Right lobe of liver (tissue), 4 donors: ENCODE results near the gene NSUN3.

Experiments
- POLR2A ChIP-seq: fragments of 450-650 bp; IDR thresholded peaks from one replicate; pipeline ENCODE4 v1.6.1; 2017; ENCODE audit warnings: antibody characterized with exemption, mild to moderate bottlenecking
- TF ChIP-seq, protein P1 (sequence below), 4 donors: fragments of 200-600 bp in 3 of 4; fragments of 450-650 bp in 1 of 4; IDR thresholded peaks; one replicate each; pipeline versions ENCODE4 v1.5.1 to v1.8.0; 2016 to 2022; ENCODE audit warnings: antibody characterized with exemption in 4 of 4, mild to moderate bottlenecking in 2 of 4
- donor health status: DM: no; HTN: no; CAD: no.
- donor health status: DM: no; HTN: no; CAD: no.
- donor health status: DM: no; HTN: yes; CAD: no.

DNA sequence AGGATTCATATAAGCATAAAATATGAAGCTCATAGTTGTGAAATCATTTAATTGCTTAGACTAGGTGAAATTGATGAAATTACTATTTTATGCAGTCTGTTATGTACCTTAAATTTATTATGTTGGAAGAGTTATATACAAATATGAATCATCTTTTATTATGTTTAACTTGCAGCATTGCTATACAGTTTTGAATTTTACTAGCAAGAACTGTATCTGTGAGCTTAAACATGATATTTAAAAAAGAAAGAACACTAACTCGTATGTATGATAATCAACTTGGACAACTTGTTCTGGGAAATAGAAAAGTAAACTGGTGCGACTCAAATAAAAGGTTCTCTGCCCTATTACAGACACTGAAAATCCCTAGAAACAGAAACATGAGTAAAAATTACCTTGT is 36.2 kb upstream of the NSUN3 start:
- TF ChIP-seq, protein P1, sequence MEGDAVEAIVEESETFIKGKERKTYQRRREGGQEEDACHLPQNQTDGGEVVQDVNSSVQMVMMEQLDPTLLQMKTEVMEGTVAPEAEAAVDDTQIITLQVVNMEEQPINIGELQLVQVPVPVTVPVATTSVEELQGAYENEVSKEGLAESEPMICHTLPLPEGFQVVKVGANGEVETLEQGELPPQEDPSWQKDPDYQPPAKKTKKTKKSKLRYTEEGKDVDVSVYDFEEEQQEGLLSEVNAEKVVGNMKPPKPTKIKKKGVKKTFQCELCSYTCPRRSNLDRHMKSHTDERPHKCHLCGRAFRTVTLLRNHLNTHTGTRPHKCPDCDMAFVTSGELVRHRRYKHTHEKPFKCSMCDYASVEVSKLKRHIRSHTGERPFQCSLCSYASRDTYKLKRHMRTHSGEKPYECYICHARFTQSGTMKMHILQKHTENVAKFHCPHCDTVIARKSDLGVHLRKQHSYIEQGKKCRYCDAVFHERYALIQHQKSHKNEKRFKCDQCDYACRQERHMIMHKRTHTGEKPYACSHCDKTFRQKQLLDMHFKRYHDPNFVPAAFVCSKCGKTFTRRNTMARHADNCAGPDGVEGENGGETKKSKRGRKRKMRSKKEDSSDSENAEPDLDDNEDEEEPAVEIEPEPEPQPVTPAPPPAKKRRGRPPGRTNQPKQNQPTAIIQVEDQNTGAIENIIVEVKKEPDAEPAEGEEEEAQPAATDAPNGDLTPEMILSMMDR (IDR thresholded peaks at IDR 0.05) = no peak
- no peak for TF ChIP-seq POLR2A
